ENCODE data around the gene TF. TPM values are rescaled to one million over a fixed set of nuclear protein-coding genes. Genes with fewer than 3 reads are reported as not detected.

The TF gene
- total RNA-seq, 2 experiments from 2014 or later = 0.21 to 0.45 TPM

DNA sequence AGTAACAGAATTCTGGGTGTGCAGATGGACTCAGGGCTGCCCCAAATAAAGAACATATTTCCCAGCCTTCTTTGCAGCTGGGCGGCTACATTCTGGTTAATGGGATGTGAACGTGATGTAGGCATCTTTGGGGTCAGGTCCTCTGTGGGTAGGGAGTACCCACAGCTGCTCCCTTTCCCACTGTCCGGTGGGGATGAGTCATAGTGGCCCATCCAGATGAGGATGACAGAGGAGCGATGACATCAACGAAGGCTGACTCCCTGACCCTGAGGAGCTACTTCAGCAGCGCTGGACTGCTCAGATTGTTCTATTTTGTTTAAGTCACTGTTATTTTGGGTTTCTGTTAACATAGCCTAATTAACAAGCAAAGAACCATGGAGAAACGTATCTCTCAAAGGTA is 97.4 kb downstream of the TF start:
- Mint-ChIP-seq H3K36me3 (ENCODE audit: low read depth) (no peaks in the 10 kb centered on the region), H3K27ac (no peak overlapping the region), H3K27me3 (peaks cover 16% of the 10 kb centered on the region), H3K9me3 (no peaks in the 10 kb centered on the region), H3K4me3 (no peak overlapping the region), H3K4me1 (no peaks in the 10 kb centered on the region)
- no peak for DNase-seq
- POLR2A ChIA-PET = no interaction called here
- CTCF ChIA-PET = interaction anchor here (1.0 kb wide), 1 partner anchor 101 kb away, joined by 3 read pairs; no protein-coding TSS in a partner anchor

DNA sequence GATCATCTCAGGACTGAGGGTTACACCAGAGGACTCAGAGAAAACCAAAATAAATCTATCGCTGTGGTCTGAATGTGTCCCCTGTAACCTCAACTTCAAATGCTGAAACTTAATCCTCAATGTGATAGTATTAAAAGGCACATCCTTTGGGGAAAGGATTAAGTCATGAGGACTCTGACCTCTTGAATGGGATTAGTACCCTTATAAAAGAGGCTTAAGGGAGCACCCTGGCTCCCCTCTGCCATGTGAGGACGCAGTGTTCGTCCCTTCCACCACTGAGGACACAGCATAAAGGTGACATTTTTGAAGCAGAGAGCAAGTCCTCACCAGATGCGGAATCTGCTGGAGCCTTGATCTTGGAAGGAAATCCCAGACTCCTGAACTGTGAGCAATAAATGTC is 98.9 kb downstream of the TF start:
- Mint-ChIP-seq H3K4me1 (no peaks in the 10 kb centered on the region), H3K9me3 (no peaks in the 10 kb centered on the region), H3K4me3 (no peak overlapping the region), H3K36me3 (ENCODE audit: low read depth) (no peaks in the 10 kb centered on the region), H3K27ac (no peak overlapping the region), H3K27me3 (peaks cover 16% of the 10 kb centered on the region)
- no peak for DNase-seq
- POLR2A ChIA-PET = no interaction called here
- CTCF ChIA-PET = no interaction called here

Other genes starting within 250 kb of the TF start
- gene CDV3, start 172.7 kb upstream of the TF start, total RNA-seq = 100 to 1,000 TPM; 177 to 196 TPM
- gene TOPBP1, start 84.5 kb upstream of the TF start, total RNA-seq = 10 to 100 TPM; 82.1 to 95.1 TPM
- 10 to 100 TPM; 45.9 to 49.6 TPM for gene SRPRB, start 59.4 kb downstream of the TF start, total RNA-seq
- not detected for gene RAB6B, start 149.5 kb downstream of the TF start, total RNA-seq

Measured in activated CD4-positive, alpha-beta T cell treated with anti-CD3 and anti-CD28 coated beads, Interleukin-2, amount 10 ng/mL, durations not matched to agents 7 days and 5 days (primary cell).